Upper lobe of left lung (tissue), 4 donors: Measurements from ENCODE around the gene GUCA1C.

Source experiments
- CTCF ChIP-seq, 6 experiments: fragments of 450-650 bp in 4 of 6; fragments of 200-600 bp in 2 of 6; sonication (generic) in 2 of 6; IDR thresholded peaks; one replicate each; pipeline ENCODE4 v1.5.1; 2016 to 2019; ENCODE audit warnings: antibody characterized with exemption in 6 of 6
- POLR2AphosphoS5 ChIP-seq, 2 donors: sonication (generic); formaldehyde crosslinking; IDR thresholded peaks; one replicate each; pipeline ENCODE4 v1.5.1; 2017; ENCODE audit warnings: antibody characterized with exemption in 2 of 2

GRCh38 chr3:108862865-108863798, 90.5 kb downstream of the GUCA1C start:
- TF ChIP-seq CTCF (IDR thresholded peaks at IDR 0.05) (no peak), POLR2AphosphoS5 (IDR thresholded peaks at IDR 0.05) (no peak)
